GM19467 (cell line): ENCODE data around the gene CSTPP1.

Source experiments
- ATAC-seq: cut with Tn5 transposase; IDR thresholded peaks from one replicate; pipeline ENCODE4 v1.9.1; 2021; ENCODE audit warnings: mild to moderate bottlenecking, moderate library complexity; ENCODE audit not compliant: unreplicated experiment

Gene CSTPP1

DNA sequence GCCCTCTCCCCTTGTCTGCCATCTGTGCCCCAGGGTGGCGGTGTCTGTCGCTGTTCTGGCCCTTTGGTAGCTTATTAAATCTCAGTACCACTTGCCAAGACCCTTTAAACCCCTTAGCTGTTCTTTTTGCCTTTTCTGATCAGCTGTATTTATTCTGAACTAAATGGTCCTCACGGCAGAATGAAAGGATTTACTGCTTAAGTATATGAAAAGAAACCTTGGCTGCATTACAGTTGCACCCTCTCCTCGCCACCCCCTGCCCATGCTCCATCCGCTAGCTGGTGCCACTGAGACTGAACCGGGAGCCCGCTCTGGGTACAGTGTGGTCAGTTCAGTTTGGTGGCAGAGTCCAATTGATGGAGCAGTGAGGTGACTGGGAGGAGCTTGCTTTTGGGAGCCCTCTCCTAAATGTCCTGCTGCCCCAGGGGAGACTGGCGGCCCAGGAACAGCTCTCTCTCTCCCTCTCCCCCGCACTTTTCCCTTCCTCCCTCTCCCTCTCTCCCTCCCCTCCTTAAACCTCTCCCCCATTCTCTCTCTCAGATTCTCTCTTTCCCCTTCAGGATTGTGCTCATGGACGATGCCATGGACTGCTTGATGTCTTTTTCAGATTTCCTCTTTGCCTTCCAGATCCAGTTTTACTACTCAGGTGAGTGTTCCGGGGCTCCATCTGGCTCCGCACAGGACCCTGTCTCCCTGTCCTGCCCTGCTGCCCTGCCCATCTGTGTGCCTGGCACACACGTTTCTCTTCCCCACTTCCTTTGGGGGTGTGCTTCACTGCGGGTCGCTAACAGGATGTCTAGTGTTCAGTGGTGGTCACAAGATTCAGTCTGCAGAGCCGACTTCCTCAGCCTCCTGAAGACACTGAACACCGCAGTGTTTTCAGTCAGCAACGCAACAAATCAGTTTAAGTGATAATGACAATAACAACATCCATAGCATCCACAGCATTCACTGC is 218.3 kb downstream of the CSTPP1 start:
- ATAC-seq = no peak

DNA sequence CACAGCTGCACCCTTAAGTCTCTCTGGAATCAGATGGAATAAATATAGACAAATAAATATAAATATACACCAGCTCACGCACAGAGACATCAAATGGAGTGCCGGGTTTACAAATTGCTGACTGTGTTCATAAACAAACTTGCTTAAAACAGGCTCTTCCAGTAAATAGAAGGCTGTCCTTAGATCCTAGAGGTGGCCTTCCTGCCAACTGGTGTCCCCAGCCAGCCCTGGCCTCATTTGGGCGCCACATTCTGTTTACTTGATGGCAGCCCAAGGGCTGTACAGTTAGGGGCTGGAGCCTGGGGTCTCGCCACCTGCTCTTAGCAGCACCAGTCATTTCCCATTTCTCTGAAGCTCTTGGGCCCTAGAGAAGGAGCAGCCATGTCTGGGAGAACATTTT is 219.3 kb downstream of the CSTPP1 start:
- ATAC-seq = no peak

DNA sequence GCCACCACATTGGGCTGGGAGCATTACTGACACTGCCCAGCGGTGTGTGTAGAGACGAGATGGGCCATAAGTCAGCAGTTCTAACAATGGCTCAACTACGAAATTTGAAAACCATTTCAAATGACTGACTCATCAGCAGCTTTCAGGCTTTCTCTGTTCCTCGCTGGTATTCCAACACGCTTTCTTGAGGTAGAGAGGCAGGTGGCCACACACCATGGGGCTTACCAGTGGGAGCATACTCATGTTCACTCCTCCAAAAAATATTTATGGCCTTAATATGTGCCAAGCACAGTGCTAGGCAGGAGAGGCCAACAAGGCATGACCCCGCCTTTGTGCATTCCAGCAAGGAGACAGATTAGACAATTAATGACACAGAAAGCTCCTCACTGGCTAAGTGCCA is 219.8 kb downstream of the CSTPP1 start:
- no peak for ATAC-seq

DNA sequence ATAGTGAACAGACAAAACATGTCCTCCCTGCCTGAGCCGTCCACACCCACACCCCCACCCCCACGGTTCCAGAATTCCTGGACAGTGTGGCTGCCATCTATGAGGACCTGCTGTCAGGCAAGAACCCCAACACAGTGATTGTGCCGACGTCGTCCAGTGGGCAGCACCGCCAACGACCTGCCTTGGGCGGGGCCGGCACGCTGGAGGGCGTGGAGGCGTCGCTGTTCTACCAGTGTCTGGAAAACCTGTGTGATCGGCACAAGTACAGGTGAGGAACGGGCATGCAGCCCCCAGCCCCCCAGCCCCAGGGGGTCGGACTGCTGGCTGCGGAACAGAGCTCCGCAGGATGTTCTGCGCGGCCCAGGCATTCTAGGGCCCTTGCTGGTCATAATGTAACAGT is 220.4 kb downstream of the CSTPP1 start:
- no peak for ATAC-seq

GRCh38 chr11:47157805-47158204 is 221.2 kb downstream of the CSTPP1 start:
- no peak for ATAC-seq

DNA sequence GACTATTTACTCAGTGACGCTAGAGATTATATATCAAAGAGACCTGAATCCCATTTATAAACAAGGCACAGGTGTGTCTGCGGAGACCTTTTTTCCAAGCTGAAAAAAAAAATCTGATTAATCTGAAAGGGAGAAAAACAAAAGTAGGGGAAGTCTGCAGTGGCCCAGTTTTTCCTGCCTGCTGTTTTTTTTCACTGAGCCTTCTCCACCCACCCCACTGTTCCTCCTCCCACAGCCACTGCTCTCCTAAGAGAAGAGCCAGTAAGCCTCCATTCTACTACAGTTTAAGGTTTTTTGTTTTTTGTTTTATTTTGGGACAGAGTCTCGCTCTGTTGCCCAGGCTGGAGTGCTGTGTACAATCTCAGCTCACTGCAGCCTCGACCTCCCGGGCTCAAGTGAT is 221.7 kb downstream of the CSTPP1 start:
- ATAC-seq = no peak

GRCh38 chr11:47160753-47161133 is 224.2 kb downstream of the CSTPP1 start:
- no peak for ATAC-seq

DNA sequence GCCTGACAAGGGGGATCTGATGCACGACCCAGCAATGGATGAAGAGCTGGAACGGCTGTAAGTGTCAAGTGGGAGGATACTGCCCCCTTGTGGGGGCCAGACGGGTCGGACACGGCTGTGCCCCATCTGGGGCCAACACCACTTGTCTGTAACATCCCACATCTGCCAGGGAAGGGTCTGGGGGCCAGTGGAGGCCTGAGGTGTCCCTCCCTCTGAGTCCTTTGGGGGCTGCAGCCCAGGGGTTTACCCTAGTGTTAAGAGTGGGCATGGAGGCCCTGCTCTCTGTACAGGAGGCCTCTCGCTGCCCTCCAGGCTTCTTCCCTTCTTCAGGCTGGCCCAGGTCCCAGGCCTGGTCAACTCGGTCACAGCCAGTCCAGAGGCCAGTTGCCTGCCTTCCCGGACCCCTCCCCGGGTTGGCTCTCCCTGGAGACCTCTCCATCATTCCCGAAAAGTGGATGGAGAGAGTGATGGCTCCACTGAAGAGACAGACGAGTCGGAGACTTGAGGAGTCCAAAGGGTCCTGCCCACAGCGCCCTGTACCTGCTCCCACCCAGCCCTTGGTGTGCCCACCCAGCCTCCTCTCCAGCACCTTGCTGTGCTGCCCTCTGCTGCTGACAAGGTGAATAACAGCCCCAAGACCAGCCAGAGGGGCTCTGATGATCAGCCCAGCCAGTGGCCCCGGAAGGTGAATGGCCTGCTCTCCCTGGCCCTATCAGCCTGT is 224.7 kb downstream of the CSTPP1 start:
- ATAC-seq = no peak

GRCh38 chr11:47161890-47162289 is 225.3 kb downstream of the CSTPP1 start:
- ATAC-seq = no peak

DNA sequence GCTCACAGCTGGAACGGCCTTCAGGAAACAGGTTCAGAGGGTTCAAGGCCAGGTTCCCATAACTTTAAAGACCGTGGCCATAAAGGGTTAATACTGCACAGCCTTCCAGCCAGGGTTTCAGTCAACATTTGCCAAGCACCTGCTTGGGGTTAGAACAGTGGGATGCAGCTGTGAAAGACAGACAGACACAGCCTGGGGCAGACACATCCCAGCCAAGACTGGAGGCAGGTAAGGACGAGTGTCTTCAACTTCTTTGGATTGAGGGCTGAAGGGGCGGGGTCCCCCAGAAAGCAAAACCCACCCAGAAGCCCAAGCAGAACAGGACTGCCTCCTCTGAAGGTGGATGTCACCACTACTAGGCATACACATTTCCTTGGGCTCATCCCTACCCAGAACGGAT is 225.9 kb downstream of the CSTPP1 start:
- ATAC-seq = no peak

GRCh38 chr11:47163193-47163592 is 226.6 kb downstream of the CSTPP1 start:
- no peak for ATAC-seq

DNA sequence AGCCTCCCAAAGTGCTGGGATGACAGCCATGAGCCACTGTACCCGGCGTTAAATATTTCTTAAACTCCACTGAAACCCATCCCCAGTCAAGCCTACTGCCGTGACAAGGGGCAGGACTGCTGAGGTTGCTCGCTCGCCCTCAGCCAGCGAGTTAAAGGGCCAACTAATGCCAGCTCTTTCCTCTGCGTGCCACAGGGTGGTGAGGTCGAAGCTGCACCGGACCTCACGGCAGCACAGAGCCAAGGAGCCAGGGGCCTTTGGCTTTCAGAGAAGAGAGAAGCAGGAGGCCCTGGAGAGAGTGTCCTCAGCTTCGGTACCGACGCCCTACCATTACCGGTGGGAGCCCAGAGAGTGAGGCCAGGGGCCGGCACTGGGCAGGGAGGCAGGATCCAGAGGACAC is 227.3 kb downstream of the CSTPP1 start:
- ATAC-seq = no peak

GRCh38 chr11:47164321-47164720 is 227.8 kb downstream of the CSTPP1 start:
- no peak for ATAC-seq

- ATAC-seq = no peak
Measured at GRCh38 chr11:47165253-47165840, 228.8 kb downstream of the CSTPP1 start.

GRCh38 chr11:47166368-47166767 is 229.8 kb downstream of the CSTPP1 start:
- ATAC-seq = no peak

GRCh38 chr11:47171061-47171838 is 234.7 kb downstream of the CSTPP1 start:
- no peak for ATAC-seq

GRCh38 chr11:47171856-47172255 is 235.3 kb downstream of the CSTPP1 start:
- no peak for ATAC-seq

GRCh38 chr11:47172740-47173336 is 236.3 kb downstream of the CSTPP1 start:
- no peak for ATAC-seq

DNA sequence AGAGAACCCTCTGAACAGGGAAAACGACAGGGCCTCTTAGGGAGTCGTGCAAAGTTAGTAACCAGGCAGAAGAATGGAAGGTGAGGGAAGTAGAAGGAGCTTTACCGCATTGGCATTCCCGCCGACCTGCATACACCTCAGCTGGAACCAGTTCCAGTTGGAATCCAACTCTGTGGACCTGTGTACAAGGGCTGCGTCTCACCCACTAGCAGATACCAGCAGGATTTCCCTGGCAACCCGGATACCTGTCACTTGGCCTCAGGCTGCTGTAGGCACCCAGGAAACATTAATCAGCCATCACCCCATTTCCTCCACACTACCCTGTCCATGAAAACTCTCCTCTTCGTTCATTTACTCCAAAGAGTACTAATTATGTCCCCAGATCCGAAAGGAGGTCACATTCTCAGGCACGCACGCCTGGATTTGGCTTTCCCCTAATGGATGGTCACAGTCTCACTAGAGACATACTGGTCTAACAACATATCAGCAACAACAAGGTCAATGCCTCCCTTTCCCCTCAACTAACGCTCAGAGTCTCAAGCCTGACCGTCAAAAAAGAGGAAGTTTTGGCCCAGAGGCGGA is 239.3 kb downstream of the CSTPP1 start:
- no peak for ATAC-seq
